WTC11 (cell line): ENCODE results near the gene TENT4B. TPM values are rescaled to one million over a fixed set of nuclear protein-coding genes. Genes with fewer than 3 reads are reported as not detected.

Experiments used
- ATAC-seq: fragments of 200-7000 bp; cut with Tn5 transposase; 2 replicates; pipeline ENCODE4 v1.10.0; 2021; ENCODE audit warnings: mild to moderate bottlenecking, moderate library complexity
- CTCF ChIA-PET: fragments of 300-600 bp; sonication (Branson Sonifier 250); formaldehyde crosslinking; loops from one replicate; lab custom pipeline; 2021; ENCODE audit warnings: antibody characterized with exemption; lab: Charles Lee
- POLR2A ChIA-PET: fragments of 350-600 bp; sonication (Branson Sonifier 250); formaldehyde crosslinking; loops from one replicate; lab custom pipeline; 2021; ENCODE audit warnings: antibody characterized with exemption; lab: Charles Lee
- DNase-seq: peaks from one replicate; pipeline ENCODE4 v3.0.0; 2021; ENCODE audit warnings: low spot score
- H3K27ac Mint-ChIP-seq: 2 replicates; pipeline ENCODE4 v1.8.0; 2021; ENCODE audit warnings: mixed read lengths
- H3K27me3 Mint-ChIP-seq: 2 replicates; pipeline ENCODE4 v1.8.0; 2021; ENCODE audit warnings: low read depth, mild to moderate bottlenecking, moderate library complexity, mixed read lengths
- H3K36me3 Mint-ChIP-seq: 2 replicates; pipeline ENCODE4 v1.8.0; 2021; ENCODE audit warnings: mixed read lengths
- H3K4me1 Mint-ChIP-seq: 2 replicates; pipeline ENCODE4 v1.8.0; 2022; ENCODE audit warnings: mixed read lengths
- H3K4me3 Mint-ChIP-seq: 2 replicates; pipeline ENCODE4 v1.8.0; 2021; ENCODE audit warnings: mild to moderate bottlenecking, moderate library complexity, mixed read lengths
- H3K9me3 Mint-ChIP-seq: 2 replicates; pipeline ENCODE4 v1.8.0; 2021; ENCODE audit warnings: mixed read lengths
- ATF6 ChIP-seq: sonication (generic); formaldehyde crosslinking; IDR thresholded peaks from 2 replicates; pipeline ENCODE4 v1.8.1; 2023; ENCODE audit warnings: mild to moderate bottlenecking, missing genetic modification reagents
- CBFB ChIP-seq: sonication (generic); formaldehyde crosslinking; IDR thresholded peaks from 2 replicates; pipeline ENCODE4 v1.8.1; 2022; ENCODE audit warnings: mild to moderate bottlenecking, low read depth, missing genetic modification reagents
- CREM ChIP-seq: sonication (generic); formaldehyde crosslinking; IDR thresholded peaks from 2 replicates; pipeline ENCODE4 v1.8.1; 2022; ENCODE audit warnings: mild to moderate bottlenecking, missing genetic modification reagents, moderate library complexity
- ETV6 ChIP-seq: sonication (generic); formaldehyde crosslinking; IDR thresholded peaks from 2 replicates; pipeline ENCODE4 v1.8.1; 2022; ENCODE audit warnings: mild to moderate bottlenecking, missing genetic modification reagents
- IRF2 ChIP-seq: sonication (generic); formaldehyde crosslinking; IDR thresholded peaks from 2 replicates; pipeline ENCODE4 v1.8.0; 2022; ENCODE audit warnings: low read depth, missing genetic modification reagents, borderline replicate concordance
- JUN ChIP-seq: sonication (generic); formaldehyde crosslinking; IDR thresholded peaks from 2 replicates; pipeline ENCODE4 v1.8.0; 2023; ENCODE audit warnings: mild to moderate bottlenecking, missing genetic modification reagents
- MXD4 ChIP-seq: fragments of 250-450 bp; sonication (Bioruptor Pico); IDR thresholded peaks from 2 replicates; pipeline ENCODE4 v1.8.0; 2021; ENCODE audit warnings: mild to moderate bottlenecking, moderate library complexity, borderline replicate concordance
- MYBL2 ChIP-seq: sonication (generic); formaldehyde crosslinking; IDR thresholded peaks from 2 replicates; pipeline ENCODE4 v1.8.1; 2023; ENCODE audit warnings: mild to moderate bottlenecking, moderate library complexity, missing genetic modification reagents
- NFATC4 ChIP-seq: fragments of 250-450 bp; sonication (Bioruptor Pico); IDR thresholded peaks from 2 replicates; pipeline ENCODE4 v1.9.0; 2021; ENCODE audit warnings: mild to moderate bottlenecking
- NFE2L1 ChIP-seq: sonication (generic); formaldehyde crosslinking; IDR thresholded peaks from 2 replicates; pipeline ENCODE4 v1.8.1; 2023; ENCODE audit warnings: missing genetic modification reagents
- NR2C2 ChIP-seq: sonication (generic); formaldehyde crosslinking; IDR thresholded peaks from 2 replicates; pipeline ENCODE4 v1.8.0; 2022; ENCODE audit warnings: mild to moderate bottlenecking, missing genetic modification reagents
- NR3C1 ChIP-seq: sonication (generic); formaldehyde crosslinking; conservative IDR thresholded peaks from 2 replicates; pipeline ENCODE4 v1.8.1; 2023; ENCODE audit warnings: low read depth, mild to moderate bottlenecking, missing genetic modification reagents
- SMAD3 ChIP-seq: sonication (generic); formaldehyde crosslinking; IDR thresholded peaks from 2 replicates; pipeline ENCODE4 v1.8.0; 2022; ENCODE audit warnings: missing genetic modification reagents, mild to moderate bottlenecking, borderline replicate concordance
- ZBTB21 ChIP-seq: sonication (generic); formaldehyde crosslinking; IDR thresholded peaks from 2 replicates; pipeline ENCODE4 v1.8.1; 2023; ENCODE audit warnings: mild to moderate bottlenecking, missing genetic modification reagents, borderline replicate concordance
- ZNF281 ChIP-seq: sonication (generic); formaldehyde crosslinking; IDR thresholded peaks from 2 replicates; pipeline ENCODE4 v1.8.0; 2023; ENCODE audit warnings: mild to moderate bottlenecking, missing genetic modification reagents
- ZNF396 ChIP-seq: fragments of 250-450 bp; sonication (Bioruptor Pico); IDR thresholded peaks from 2 replicates; pipeline ENCODE4 v1.8.0; 2021; ENCODE audit warnings: mild to moderate bottlenecking, moderate library complexity, borderline replicate concordance
- ZNF416 ChIP-seq: fragments of 250-450 bp; sonication (Bioruptor Pico); IDR thresholded peaks from 2 replicates; pipeline ENCODE4 v1.9.0; 2021; ENCODE audit warnings: mild to moderate bottlenecking, inconsistent platforms
- total RNA-seq: library from RNA; stranded (reverse); gene quantifications from 3 replicates; pipeline ENCODE4 v1.2.3, GENCODE V29; 2021
- TF ChIP-seq, protein P1 (sequence below): sonication (generic); formaldehyde crosslinking; IDR thresholded peaks from 2 replicates; pipeline ENCODE4 v1.8.1; 2023; ENCODE audit warnings: mild to moderate bottlenecking, missing genetic modification reagents, borderline replicate concordance
- TF ChIP-seq, protein P2 (sequence below): sonication (generic); formaldehyde crosslinking; IDR thresholded peaks from 2 replicates; pipeline ENCODE4 v1.8.0; 2023; ENCODE audit warnings: missing genetic modification reagents, mild to moderate bottlenecking, borderline replicate concordance
- TF ChIP-seq, protein P3 (sequence below): fragments of 250-450 bp; sonication (Bioruptor Pico); IDR thresholded peaks from 2 replicates; pipeline ENCODE4 v1.9.0; 2021; ENCODE audit warnings: mild to moderate bottlenecking

Gene TENT4B
- total RNA-seq, 1 experiment from 2014 or later: 14.3 TPM

GRCh38 chr16:50253514-50253910 lies 100.4 kb downstream of the TENT4B start:
- ChIA-PET POLR2A (no interaction called here), CTCF (interaction anchor here (1.0 to 1.5 kb wide), 2 partner anchors 40 to 74 kb away, joined by 3 to 4 read pairs; no protein-coding TSS in a partner anchor)
- Mint-ChIP-seq H3K27me3 (no peaks in the 10 kb centered on the region), H3K27ac (no peak overlapping the region), H3K36me3 (no peaks in the 10 kb centered on the region), H3K9me3 (no peaks in the 10 kb centered on the region), H3K4me1 (peaks cover 16% of the 10 kb centered on the region), H3K4me3 (no peak overlapping the region)
- ATAC-seq: no peak; the same call in 1 of the 2 replicates
- no peak for DNase-seq
- TF ChIP-seq ZNF416 (no peak), CBFB (CRISPR knock-in tag) (no peak), CREM (CRISPR knock-in tag) (no peak), NR2C2 (CRISPR knock-in tag) (no peak), ZNF281 (CRISPR knock-in tag) (no peak), ZBTB21 (CRISPR knock-in tag) (no peak), NR3C1 (CRISPR knock-in tag) (no peak), SMAD3 (CRISPR knock-in tag) (no peak), MYBL2 (CRISPR knock-in tag) (no peak), ETV6 (CRISPR knock-in tag) (no peak), JUN (CRISPR knock-in tag) (no peak), MXD4 (CRISPR knock-in tag) (no peak), ATF6 (CRISPR knock-in tag) (no peak), IRF2 (no peak), ZNF396 (CRISPR knock-in tag) (no peak), NFATC4 (no peak), NFE2L1 (CRISPR knock-in tag) (no peak)
- TF ChIP-seq, protein P1, sequence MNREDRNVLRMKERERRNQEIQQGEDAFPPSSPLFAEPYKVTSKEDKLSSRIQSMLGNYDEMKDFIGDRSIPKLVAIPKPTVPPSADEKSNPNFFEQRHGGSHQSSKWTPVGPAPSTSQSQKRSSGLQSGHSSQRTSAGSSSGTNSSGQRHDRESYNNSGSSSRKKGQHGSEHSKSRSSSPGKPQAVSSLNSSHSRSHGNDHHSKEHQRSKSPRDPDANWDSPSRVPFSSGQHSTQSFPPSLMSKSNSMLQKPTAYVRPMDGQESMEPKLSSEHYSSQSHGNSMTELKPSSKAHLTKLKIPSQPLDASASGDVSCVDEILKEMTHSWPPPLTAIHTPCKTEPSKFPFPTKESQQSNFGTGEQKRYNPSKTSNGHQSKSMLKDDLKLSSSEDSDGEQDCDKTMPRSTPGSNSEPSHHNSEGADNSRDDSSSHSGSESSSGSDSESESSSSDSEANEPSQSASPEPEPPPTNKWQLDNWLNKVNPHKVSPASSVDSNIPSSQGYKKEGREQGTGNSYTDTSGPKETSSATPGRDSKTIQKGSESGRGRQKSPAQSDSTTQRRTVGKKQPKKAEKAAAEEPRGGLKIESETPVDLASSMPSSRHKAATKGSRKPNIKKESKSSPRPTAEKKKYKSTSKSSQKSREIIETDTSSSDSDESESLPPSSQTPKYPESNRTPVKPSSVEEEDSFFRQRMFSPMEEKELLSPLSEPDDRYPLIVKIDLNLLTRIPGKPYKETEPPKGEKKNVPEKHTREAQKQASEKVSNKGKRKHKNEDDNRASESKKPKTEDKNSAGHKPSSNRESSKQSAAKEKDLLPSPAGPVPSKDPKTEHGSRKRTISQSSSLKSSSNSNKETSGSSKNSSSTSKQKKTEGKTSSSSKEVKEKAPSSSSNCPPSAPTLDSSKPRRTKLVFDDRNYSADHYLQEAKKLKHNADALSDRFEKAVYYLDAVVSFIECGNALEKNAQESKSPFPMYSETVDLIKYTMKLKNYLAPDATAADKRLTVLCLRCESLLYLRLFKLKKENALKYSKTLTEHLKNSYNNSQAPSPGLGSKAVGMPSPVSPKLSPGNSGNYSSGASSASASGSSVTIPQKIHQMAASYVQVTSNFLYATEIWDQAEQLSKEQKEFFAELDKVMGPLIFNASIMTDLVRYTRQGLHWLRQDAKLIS (CRISPR knock-in tag): no peak
- TF ChIP-seq, protein P2, sequence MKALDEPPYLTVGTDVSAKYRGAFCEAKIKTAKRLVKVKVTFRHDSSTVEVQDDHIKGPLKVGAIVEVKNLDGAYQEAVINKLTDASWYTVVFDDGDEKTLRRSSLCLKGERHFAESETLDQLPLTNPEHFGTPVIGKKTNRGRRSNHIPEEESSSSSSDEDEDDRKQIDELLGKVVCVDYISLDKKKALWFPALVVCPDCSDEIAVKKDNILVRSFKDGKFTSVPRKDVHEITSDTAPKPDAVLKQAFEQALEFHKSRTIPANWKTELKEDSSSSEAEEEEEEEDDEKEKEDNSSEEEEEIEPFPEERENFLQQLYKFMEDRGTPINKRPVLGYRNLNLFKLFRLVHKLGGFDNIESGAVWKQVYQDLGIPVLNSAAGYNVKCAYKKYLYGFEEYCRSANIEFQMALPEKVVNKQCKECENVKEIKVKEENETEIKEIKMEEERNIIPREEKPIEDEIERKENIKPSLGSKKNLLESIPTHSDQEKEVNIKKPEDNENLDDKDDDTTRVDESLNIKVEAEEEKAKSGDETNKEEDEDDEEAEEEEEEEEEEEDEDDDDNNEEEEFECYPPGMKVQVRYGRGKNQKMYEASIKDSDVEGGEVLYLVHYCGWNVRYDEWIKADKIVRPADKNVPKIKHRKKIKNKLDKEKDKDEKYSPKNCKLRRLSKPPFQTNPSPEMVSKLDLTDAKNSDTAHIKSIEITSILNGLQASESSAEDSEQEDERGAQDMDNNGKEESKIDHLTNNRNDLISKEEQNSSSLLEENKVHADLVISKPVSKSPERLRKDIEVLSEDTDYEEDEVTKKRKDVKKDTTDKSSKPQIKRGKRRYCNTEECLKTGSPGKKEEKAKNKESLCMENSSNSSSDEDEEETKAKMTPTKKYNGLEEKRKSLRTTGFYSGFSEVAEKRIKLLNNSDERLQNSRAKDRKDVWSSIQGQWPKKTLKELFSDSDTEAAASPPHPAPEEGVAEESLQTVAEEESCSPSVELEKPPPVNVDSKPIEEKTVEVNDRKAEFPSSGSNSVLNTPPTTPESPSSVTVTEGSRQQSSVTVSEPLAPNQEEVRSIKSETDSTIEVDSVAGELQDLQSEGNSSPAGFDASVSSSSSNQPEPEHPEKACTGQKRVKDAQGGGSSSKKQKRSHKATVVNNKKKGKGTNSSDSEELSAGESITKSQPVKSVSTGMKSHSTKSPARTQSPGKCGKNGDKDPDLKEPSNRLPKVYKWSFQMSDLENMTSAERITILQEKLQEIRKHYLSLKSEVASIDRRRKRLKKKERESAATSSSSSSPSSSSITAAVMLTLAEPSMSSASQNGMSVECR (CRISPR knock-in tag): no peak
- TF ChIP-seq, protein P3, sequence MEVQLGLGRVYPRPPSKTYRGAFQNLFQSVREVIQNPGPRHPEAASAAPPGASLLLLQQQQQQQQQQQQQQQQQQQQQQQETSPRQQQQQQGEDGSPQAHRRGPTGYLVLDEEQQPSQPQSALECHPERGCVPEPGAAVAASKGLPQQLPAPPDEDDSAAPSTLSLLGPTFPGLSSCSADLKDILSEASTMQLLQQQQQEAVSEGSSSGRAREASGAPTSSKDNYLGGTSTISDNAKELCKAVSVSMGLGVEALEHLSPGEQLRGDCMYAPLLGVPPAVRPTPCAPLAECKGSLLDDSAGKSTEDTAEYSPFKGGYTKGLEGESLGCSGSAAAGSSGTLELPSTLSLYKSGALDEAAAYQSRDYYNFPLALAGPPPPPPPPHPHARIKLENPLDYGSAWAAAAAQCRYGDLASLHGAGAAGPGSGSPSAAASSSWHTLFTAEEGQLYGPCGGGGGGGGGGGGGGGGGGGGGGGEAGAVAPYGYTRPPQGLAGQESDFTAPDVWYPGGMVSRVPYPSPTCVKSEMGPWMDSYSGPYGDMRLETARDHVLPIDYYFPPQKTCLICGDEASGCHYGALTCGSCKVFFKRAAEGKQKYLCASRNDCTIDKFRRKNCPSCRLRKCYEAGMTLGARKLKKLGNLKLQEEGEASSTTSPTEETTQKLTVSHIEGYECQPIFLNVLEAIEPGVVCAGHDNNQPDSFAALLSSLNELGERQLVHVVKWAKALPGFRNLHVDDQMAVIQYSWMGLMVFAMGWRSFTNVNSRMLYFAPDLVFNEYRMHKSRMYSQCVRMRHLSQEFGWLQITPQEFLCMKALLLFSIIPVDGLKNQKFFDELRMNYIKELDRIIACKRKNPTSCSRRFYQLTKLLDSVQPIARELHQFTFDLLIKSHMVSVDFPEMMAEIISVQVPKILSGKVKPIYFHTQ (CRISPR knock-in tag): no peak
